AG09319 (cell line): Measurements from ENCODE around the gene DPYSL4.

Source experiments
- DNase-seq: peaks from one replicate; pipeline ENCODE4 v3.0.0-alpha.2; 2010; ENCODE audit warnings: low read depth; ENCODE audit errors: extremely low read depth
- CTCF ChIP-seq: IDR thresholded peaks from 2 replicates; pipeline ENCODE4 v1.5.1; 2011; ENCODE audit warnings: low read depth, mild to moderate bottlenecking, inconsistent platforms, low read length, moderate library complexity

Gene DPYSL4

GRCh38 chr10:132253092-132253687 lies 66.4 kb downstream of the DPYSL4 start:
- no peak for DNase-seq
- no peak for TF ChIP-seq CTCF

- no peak for TF ChIP-seq CTCF
- no peak for DNase-seq
Measured at GRCh38 chr10:132254841-132255240, 68.1 kb downstream of the DPYSL4 start.
